Brain microvascular endothelial cell (primary cell): Measurements from ENCODE around the gene LINC01488.

Source experiments
- DNase-seq: peaks from one replicate; pipeline ENCODE4 v3.0.0-alpha.2; 2020
- H3K27ac ChIP-seq: fragments of 250-450 bp; sonication (Bioruptor Pico); 2 replicates; pipeline ENCODE4 v1.5.1; 2020; ENCODE audit warnings: mild to moderate bottlenecking, moderate library complexity
- H3K27me3 ChIP-seq: fragments of 250-450 bp; sonication (Bioruptor Pico); replicated peaks from 2 replicates; pipeline ENCODE4 v1.5.1; 2020; ENCODE audit warnings: mild to moderate bottlenecking
- H3K36me3 ChIP-seq: fragments of 250-450 bp; sonication (Bioruptor Pico); replicated peaks from 2 replicates; pipeline ENCODE4 v1.5.1; 2020; ENCODE audit warnings: mild to moderate bottlenecking
- H3K4me3 ChIP-seq: 2 replicates; pipeline ENCODE4 v1.5.1; 2011; ENCODE audit warnings: low read depth, mild to moderate bottlenecking, control low read depth, low read length, moderate library complexity
- CTCF ChIP-seq: IDR thresholded peaks from 2 replicates; pipeline ENCODE4 v1.5.1; 2011; ENCODE audit warnings: low read depth, mild to moderate bottlenecking, moderate library complexity, low read length, control low read depth, inconsistent platforms; ENCODE audit errors: missing control alignments
- in situ Hi-C: cut with HindIII; loops from 2 replicates; pipeline ENCODE4 v1.10.0; 2017; ENCODE audit warnings: low sequenced_read_pairs, low pct_ligation_motif_present

Gene LINC01488

GRCh38 chr11:69436041-69436982 lies 45.2 kb upstream of the LINC01488 start:
- in situ Hi-C loops: no loop called here
- DNase-seq: no peak
- Histone ChIP-seq H3K36me3 (no peaks in the 10 kb centered on the region), H3K27ac (no peak overlapping the region), H3K27me3 (no peaks in the 10 kb centered on the region), H3K4me3 (no peak overlapping the region)
- no peak for TF ChIP-seq CTCF

GRCh38 chr11:69437001-69437875 lies 44.2 kb upstream of the LINC01488 start:
- no peak overlapping the region for H3K4me3 ChIP-seq
- no peak for TF ChIP-seq CTCF
- no peaks in the 10 kb centered on the region for H3K36me3 ChIP-seq
- no peak overlapping the region for H3K27ac ChIP-seq
- no peaks in the 10 kb centered on the region for H3K27me3 ChIP-seq
- DNase-seq: no peak
- in situ Hi-C loops: no loop called here

- Histone ChIP-seq H3K4me3 (no peak overlapping the region), H3K36me3 (no peaks in the 10 kb centered on the region), H3K27me3 (no peaks in the 10 kb centered on the region), H3K27ac (no peak overlapping the region)
- TF ChIP-seq CTCF: no peak
- in situ Hi-C loops: no loop called here
- DNase-seq: no peak
Measured at GRCh38 chr11:69437876-69438205, 43.6 kb upstream of the LINC01488 start.

- Histone ChIP-seq H3K4me3 (no peak overlapping the region), H3K27me3 (no peaks in the 10 kb centered on the region), H3K27ac (no peak overlapping the region), H3K36me3 (no peaks in the 10 kb centered on the region)
- in situ Hi-C loops: no loop called here
- no peak for DNase-seq
- no peak for TF ChIP-seq CTCF
Measured at GRCh38 chr11:69438286-69438920, 43.1 kb upstream of the LINC01488 start.

GRCh38 chr11:69439127-69439526 lies 42.3 kb upstream of the LINC01488 start:
- TF ChIP-seq CTCF: no peak
- H3K27me3 ChIP-seq: no peaks in the 10 kb centered on the region
- in situ Hi-C loops: no loop called here

More at GRCh38 chr11:69439127-69439526, 42.3 kb upstream of the LINC01488 start:
- no peak overlapping the region for H3K27ac ChIP-seq
- no peak for DNase-seq
- H3K36me3 ChIP-seq: no peaks in the 10 kb centered on the region
- H3K4me3 ChIP-seq: no peak overlapping the region
